GM23338 (cell line): ENCODE data around the gene ODF4. TPM values are rescaled to one million over a fixed set of nuclear protein-coding genes. Genes with fewer than 3 reads are reported as not detected.

Source experiments
- CREB1 ChIP-seq: fragments of 250-450 bp; sonication (Bioruptor Pico); IDR thresholded peaks from 2 replicates; pipeline ENCODE4 v1.5.0; 2020; ENCODE audit warnings: low read depth, mild to moderate bottlenecking, moderate library complexity
- JUNB ChIP-seq: IDR thresholded peaks from one replicate; pipeline ENCODE4 v1.6.1; 2016; ENCODE audit warnings: antibody characterized with exemption; ENCODE audit not compliant: unreplicated experiment
- NANOG ChIP-seq: IDR thresholded peaks from 2 replicates; pipeline ENCODE4 v1.6.1; 2016; ENCODE audit warnings: antibody characterized with exemption, borderline replicate concordance
- ZNF462 ChIP-seq: fragments of 250-450 bp; sonication (Bioruptor Pico); IDR thresholded peaks from 2 replicates; pipeline ENCODE4 v1.5.0; 2020; ENCODE audit warnings: mild to moderate bottlenecking, moderate library complexity
- polyA plus RNA-seq: library from polyadenylated mRNA; unstranded; fragments of >200 nt; fragmentation: Nextera tagmentation; extraction: Ambion mirVana; gene quantifications from 2 replicates; pipeline ENCODE4 v1.2.1, GENCODE V29; 2016
- total RNA-seq: library from RNA; depleted of rRNA; stranded (reverse); fragments of >200 nt; shearing (Covaris generic); gene quantifications from 2 replicates; pipeline ENCODE4 v1.2.3, GENCODE V29; 2014
- TF ChIP-seq, protein P1 (sequence below): IDR thresholded peaks from one replicate; pipeline ENCODE4 v1.6.1; 2018; ENCODE audit warnings: antibody characterized with exemption; ENCODE audit not compliant: unreplicated experiment

ODF4 gene
- total and polyA plus RNA-seq, 2 experiments from 2014 or later, result not detected

DNA sequence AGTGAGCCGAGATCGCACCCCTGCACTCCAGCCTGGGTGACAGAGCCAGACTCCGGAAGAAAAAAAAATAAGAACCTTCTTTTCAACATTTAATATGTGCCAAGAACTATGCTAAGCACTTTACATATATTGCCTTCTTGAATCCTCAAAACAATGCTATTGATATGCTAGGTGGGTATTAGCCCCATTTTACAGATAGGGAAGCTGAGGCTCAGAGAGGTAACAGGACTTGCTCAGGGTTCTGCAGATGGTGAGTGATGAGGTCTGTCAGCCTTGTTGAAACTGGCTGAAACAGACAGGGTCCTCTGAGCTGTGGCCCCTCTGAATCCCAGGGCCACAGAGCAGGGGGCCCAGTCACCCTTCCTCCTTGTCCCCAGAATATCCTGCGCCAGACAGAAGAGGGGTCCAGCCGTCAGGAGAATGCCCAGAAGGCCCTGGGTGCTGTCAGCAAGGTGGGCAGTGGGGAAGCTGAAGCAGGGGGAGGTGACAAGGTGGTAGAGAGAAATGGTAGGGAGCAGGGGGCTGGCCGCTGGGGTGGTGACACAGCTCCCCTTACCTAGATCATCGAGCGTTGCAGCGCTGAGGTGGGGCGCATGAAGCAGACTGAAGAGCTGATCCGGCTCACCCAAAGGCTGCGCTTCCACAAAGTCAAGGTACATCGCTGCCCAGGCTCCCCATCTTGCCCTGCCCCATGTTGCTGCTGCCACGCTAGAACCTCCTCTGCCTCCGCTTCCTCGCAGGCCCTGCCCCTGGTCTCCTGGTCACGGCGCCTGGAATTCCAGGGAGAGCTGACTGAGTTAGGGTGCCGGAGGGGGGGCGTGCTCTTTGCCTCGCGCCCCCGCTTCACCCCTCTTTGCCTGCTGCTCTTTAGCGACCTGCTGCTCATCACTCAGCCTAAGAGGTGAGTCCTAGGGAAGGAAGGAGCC, 21.4 kb upstream of the ODF4 start (continued):
- no peak for TF ChIP-seq ZNF462 (CRISPR knock-in tag)
- TF ChIP-seq, protein P1, sequence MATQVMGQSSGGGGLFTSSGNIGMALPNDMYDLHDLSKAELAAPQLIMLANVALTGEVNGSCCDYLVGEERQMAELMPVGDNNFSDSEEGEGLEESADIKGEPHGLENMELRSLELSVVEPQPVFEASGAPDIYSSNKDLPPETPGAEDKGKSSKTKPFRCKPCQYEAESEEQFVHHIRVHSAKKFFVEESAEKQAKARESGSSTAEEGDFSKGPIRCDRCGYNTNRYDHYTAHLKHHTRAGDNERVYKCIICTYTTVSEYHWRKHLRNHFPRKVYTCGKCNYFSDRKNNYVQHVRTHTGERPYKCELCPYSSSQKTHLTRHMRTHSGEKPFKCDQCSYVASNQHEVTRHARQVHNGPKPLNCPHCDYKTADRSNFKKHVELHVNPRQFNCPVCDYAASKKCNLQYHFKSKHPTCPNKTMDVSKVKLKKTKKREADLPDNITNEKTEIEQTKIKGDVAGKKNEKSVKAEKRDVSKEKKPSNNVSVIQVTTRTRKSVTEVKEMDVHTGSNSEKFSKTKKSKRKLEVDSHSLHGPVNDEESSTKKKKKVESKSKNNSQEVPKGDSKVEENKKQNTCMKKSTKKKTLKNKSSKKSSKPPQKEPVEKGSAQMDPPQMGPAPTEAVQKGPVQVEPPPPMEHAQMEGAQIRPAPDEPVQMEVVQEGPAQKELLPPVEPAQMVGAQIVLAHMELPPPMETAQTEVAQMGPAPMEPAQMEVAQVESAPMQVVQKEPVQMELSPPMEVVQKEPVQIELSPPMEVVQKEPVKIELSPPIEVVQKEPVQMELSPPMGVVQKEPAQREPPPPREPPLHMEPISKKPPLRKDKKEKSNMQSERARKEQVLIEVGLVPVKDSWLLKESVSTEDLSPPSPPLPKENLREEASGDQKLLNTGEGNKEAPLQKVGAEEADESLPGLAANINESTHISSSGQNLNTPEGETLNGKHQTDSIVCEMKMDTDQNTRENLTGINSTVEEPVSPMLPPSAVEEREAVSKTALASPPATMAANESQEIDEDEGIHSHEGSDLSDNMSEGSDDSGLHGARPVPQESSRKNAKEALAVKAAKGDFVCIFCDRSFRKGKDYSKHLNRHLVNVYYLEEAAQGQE, result no peak
- TF ChIP-seq CREB1 (CRISPR knock-in tag), result no peak
- no peak for TF ChIP-seq NANOG
- TF ChIP-seq JUNB, result no peak
